H1 (cell line): Measurements from ENCODE around the gene SLC8A1.

Source experiments
- EGR1 ChIP-seq: IDR thresholded peaks from 2 replicates; pipeline ENCODE4 v1.6.1; 2011; ENCODE audit warnings: low read depth, low read length, borderline replicate concordance
- MAX ChIP-seq: IDR thresholded peaks from 2 replicates; pipeline ENCODE4 v1.6.1; 2012; ENCODE audit warnings: inconsistent platforms
- POLR2A ChIP-seq, 2 experiments: IDR thresholded peaks; 1 replicate in 1 of 2; 2 replicates in 1 of 2; pipeline ENCODE4 v1.6.1; 2011; ENCODE audit warnings: low read depth in 2 of 2, low read length in 2 of 2, mild to moderate bottlenecking in 2 of 2; ENCODE audit errors: control extremely low read depth in 1 of 2
- YY1 ChIP-seq: IDR thresholded peaks from 2 replicates; pipeline ENCODE4 v1.6.1; 2011; ENCODE audit warnings: low read depth, mild to moderate bottlenecking, low read length
- TF ChIP-seq, protein P1 (sequence below), 3 experiments: IDR thresholded peaks; 1 replicate in 2 of 3; 2 replicates in 1 of 3; pipeline versions ENCODE4 v1.5.1 to v1.6.1; 2011; ENCODE audit warnings: low read length in 3 of 3, mild to moderate bottlenecking in 3 of 3, inconsistent platforms in 2 of 3, low read depth in 1 of 3, moderate library complexity in 1 of 3; ENCODE audit not compliant: insufficient read depth in 1 of 3; ENCODE audit errors: control extremely low read depth in 1 of 3

- TF ChIP-seq, protein P1, sequence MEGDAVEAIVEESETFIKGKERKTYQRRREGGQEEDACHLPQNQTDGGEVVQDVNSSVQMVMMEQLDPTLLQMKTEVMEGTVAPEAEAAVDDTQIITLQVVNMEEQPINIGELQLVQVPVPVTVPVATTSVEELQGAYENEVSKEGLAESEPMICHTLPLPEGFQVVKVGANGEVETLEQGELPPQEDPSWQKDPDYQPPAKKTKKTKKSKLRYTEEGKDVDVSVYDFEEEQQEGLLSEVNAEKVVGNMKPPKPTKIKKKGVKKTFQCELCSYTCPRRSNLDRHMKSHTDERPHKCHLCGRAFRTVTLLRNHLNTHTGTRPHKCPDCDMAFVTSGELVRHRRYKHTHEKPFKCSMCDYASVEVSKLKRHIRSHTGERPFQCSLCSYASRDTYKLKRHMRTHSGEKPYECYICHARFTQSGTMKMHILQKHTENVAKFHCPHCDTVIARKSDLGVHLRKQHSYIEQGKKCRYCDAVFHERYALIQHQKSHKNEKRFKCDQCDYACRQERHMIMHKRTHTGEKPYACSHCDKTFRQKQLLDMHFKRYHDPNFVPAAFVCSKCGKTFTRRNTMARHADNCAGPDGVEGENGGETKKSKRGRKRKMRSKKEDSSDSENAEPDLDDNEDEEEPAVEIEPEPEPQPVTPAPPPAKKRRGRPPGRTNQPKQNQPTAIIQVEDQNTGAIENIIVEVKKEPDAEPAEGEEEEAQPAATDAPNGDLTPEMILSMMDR (IDR thresholded peaks at IDR 0.05; ENCODE audit: control extremely low read depth in 1 of 3, insufficient read depth in 1 of 3, low read depth in 1 of 3, low read length in 3 of 3), result no peak
- TF ChIP-seq POLR2A (IDR thresholded peaks at IDR 0.05; ENCODE audit: control extremely low read depth in 1 of 2, low read depth in 2 of 2, low read length in 2 of 2) (no peak), EGR1 (no peak), MAX (no peak), YY1 (no peak)
Observed at GRCh38 chr2:40287773-40288172, 164.1 kb downstream of the SLC8A1 start.
